Bronchial epithelial cell (primary cell): Measurements from ENCODE around the gene FAM149A. TPM values are rescaled to one million over a fixed set of nuclear protein-coding genes. Genes with fewer than 3 reads are reported as not detected.

ENCODE experiments used
- DNase-seq: peaks from one replicate; pipeline ENCODE4 v3.0.0-alpha.2; 2010; ENCODE audit warnings: low read depth
- FAIRE-seq: peaks from 2 replicates; lab custom pipeline; 2011; peaks lifted over from hg19 to GRCh38; lab: Jason Lieb, UNC
- H3K27me3 ChIP-seq: 2 replicates; pipeline ENCODE4 v1.5.1; 2011; ENCODE audit warnings: low read length; ENCODE audit not compliant: control insufficient read depth, insufficient read depth
- H3K36me3 ChIP-seq: 2 replicates; pipeline ENCODE4 v1.5.1; 2011; ENCODE audit warnings: low read length; ENCODE audit not compliant: control insufficient read depth, insufficient read depth
- H3K4me3 ChIP-seq: 2 replicates; pipeline ENCODE4 v1.5.1; 2011; ENCODE audit warnings: mild to moderate bottlenecking, low read depth, low read length, control low read depth
- CTCF ChIP-seq: IDR thresholded peaks from 2 replicates; pipeline ENCODE4 v1.5.1; 2011; ENCODE audit warnings: mild to moderate bottlenecking, moderate library complexity, low read length, control low read depth, inconsistent platforms; ENCODE audit not compliant: insufficient read depth, severe bottlenecking
- total RNA-seq: library from RNA; depleted of rRNA; stranded (reverse); fragments of >200 nt; gene quantifications from 2 replicates; pipeline ENCODE4 v1.2.1, GENCODE V29; 2014

FAM149A gene
- total RNA-seq, 1 donor from 2014 or later = 0.26 TPM

GRCh38 chr4:186204103-186204559 lies 99.6 kb downstream of the FAM149A start:
- TF ChIP-seq CTCF = no peak
- FAIRE-seq = no peak
- Histone ChIP-seq H3K27me3 (no peaks in the 10 kb centered on the region), H3K36me3 (no peaks in the 10 kb centered on the region), H3K4me3 (no peak overlapping the region)
- no peak for DNase-seq

GRCh38 chr4:186204686-186205085 lies 100.2 kb downstream of the FAM149A start:
- no peak for FAIRE-seq
- Histone ChIP-seq H3K27me3 (no peaks in the 10 kb centered on the region), H3K36me3 (no peaks in the 10 kb centered on the region), H3K4me3 (no peak overlapping the region)
- no peak for TF ChIP-seq CTCF
- no peak for DNase-seq

GRCh38 chr4:186205156-186205555 lies 100.7 kb downstream of the FAM149A start:
- FAIRE-seq (no peak), DNase-seq (no peak)
- no peak overlapping the region for H3K4me3 ChIP-seq
- no peaks in the 10 kb centered on the region for H3K27me3 ChIP-seq
- H3K36me3 ChIP-seq = no peaks in the 10 kb centered on the region
- TF ChIP-seq CTCF = no peak

- no peak for DNase-seq
- Histone ChIP-seq H3K4me3 (no peak overlapping the region), H3K27me3 (no peaks in the 10 kb centered on the region), H3K36me3 (no peaks in the 10 kb centered on the region)
- FAIRE-seq = no peak
- TF ChIP-seq CTCF = no peak
These were observed 112.0 kb downstream of the FAM149A start for GRCh38 chr4:186216465-186217024.

GRCh38 chr4:186217733-186218293 lies 113.3 kb downstream of the FAM149A start:
- FAIRE-seq (no peak), DNase-seq (no peak)
- no peak for TF ChIP-seq CTCF
- Histone ChIP-seq H3K27me3 (no peaks in the 10 kb centered on the region), H3K4me3 (no peak overlapping the region), H3K36me3 (no peaks in the 10 kb centered on the region)

GRCh38 chr4:186221624-186222023 lies 117.1 kb downstream of the FAM149A start:
- Histone ChIP-seq H3K36me3 (no peaks in the 10 kb centered on the region), H3K4me3 (no peak overlapping the region), H3K27me3 (no peaks in the 10 kb centered on the region)
- no peak for DNase-seq
- no peak for FAIRE-seq
- no peak for TF ChIP-seq CTCF
